DMS79 treated with DMSO at 0.1 percent for 48 hours (cell line): Measurements from ENCODE around the gene IDNK.
A peak's percentile ranks its signal among the peaks of the same experiment; 100 is the strongest.
"Not testable (repeated sequence)": the region's sequence is repeated elsewhere in the genome, so short reads cannot be mapped to it uniquely, and the experiment has no call there.

ENCODE experiments used
- DNase-seq: peaks from one replicate; lab custom pipeline; 2025; lab: John Stamatoyannopoulos, UW

The IDNK gene

GRCh38 chr9:83622939-83623678 lies at the start of gene IDNK:
Gene IDNK (plus strand): TSS chr9:83623143. CDS start chr9:83623172, 29 bp downstream.
- peak; percentile 43 for DNase-seq

- DNase-seq, result no peak
Observed at GRCh38 chr9:83574482-83574881, 48.5 kb upstream of the IDNK start.

GRCh38 chr9:83582029-83582428 lies 40.9 kb upstream of the IDNK start:
- no peak for DNase-seq

- DNase-seq, result no peak
Observed at GRCh38 chr9:83583151-83584014, 39.6 kb upstream of the IDNK start.

- no peak for DNase-seq
Observed at GRCh38 chr9:83584995-83585394, 37.9 kb upstream of the IDNK start.

- DNase-seq, result no peak
Observed at GRCh38 chr9:83588256-83588655, 34.7 kb upstream of the IDNK start.

- DNase-seq, result no peak
Observed at GRCh38 chr9:83596899-83597504, 25.9 kb upstream of the IDNK start.

GRCh38 chr9:83598487-83598886 lies 24.5 kb upstream of the IDNK start:
- DNase-seq, result no peak

GRCh38 chr9:83599071-83599470 lies 23.9 kb upstream of the IDNK start:
- no peak for DNase-seq

- no peak for DNase-seq
Observed at GRCh38 chr9:83601463-83601862, 21.5 kb upstream of the IDNK start.

GRCh38 chr9:83607620-83608019 lies 15.3 kb upstream of the IDNK start:
- not testable (repeated sequence) for DNase-seq

- DNase-seq, result not testable (repeated sequence)
Observed at GRCh38 chr9:83613298-83613697, 9.6 kb upstream of the IDNK start.

- no peak for DNase-seq
Observed at GRCh38 chr9:83617299-83617698, 5.6 kb upstream of the IDNK start.

- no peak for DNase-seq
Observed at GRCh38 chr9:83620841-83621636, 1.9 kb upstream of the IDNK start.

- DNase-seq, result no peak
Observed at GRCh38 chr9:83622433-83622938, 457 bp upstream of the IDNK start.

GRCh38 chr9:83623679-83624076 lies 735 bp downstream of the IDNK start:
- peak; percentile 4 for DNase-seq

- no peak for DNase-seq
Observed at GRCh38 chr9:83625178-83625577, 2.2 kb downstream of the IDNK start.

- DNase-seq, result no peak
Observed at GRCh38 chr9:83628540-83628939, 5.6 kb downstream of the IDNK start.

GRCh38 chr9:83629433-83630104 lies 6.6 kb downstream of the IDNK start:
- DNase-seq, result no peak

GRCh38 chr9:83630938-83631457 lies 8.1 kb downstream of the IDNK start:
- peak; percentile 10 for DNase-seq

- DNase-seq, result no peak
Observed at GRCh38 chr9:83633255-83633654, 10.3 kb downstream of the IDNK start.
